GM19455 (cell line): ENCODE measurements around the gene GOLGA8Q.
"Not testable (repeated sequence)": the region's sequence is repeated elsewhere in the genome, so short reads cannot be mapped to it uniquely, and the experiment has no call there.

Experiments used
- ATAC-seq: cut with Tn5 transposase; IDR thresholded peaks from one replicate; pipeline ENCODE4 v1.9.1; 2021; ENCODE audit not compliant: unreplicated experiment

The GOLGA8Q gene

GRCh38 chr15:30551750-30552149 lies at the start of gene GOLGA8Q:
TSS of gene GOLGA8Q (plus strand) at chr15:30552050. CDS start at chr15:30552078, 28 bp downstream.
- ATAC-seq, result not testable (repeated sequence)

- ATAC-seq, result not testable (repeated sequence)
Observed at GRCh38 chr15:30502904-30503781, 48.7 kb upstream of the GOLGA8Q start.

- ATAC-seq, result not testable (repeated sequence)
Observed at GRCh38 chr15:30504162-30504843, 47.5 kb upstream of the GOLGA8Q start.

GRCh38 chr15:30514545-30514944 lies 37.3 kb upstream of the GOLGA8Q start:
- ATAC-seq, result not testable (repeated sequence)

GRCh38 chr15:30523453-30524243 lies 28.2 kb upstream of the GOLGA8Q start:
- not testable (repeated sequence) for ATAC-seq

- ATAC-seq, result not testable (repeated sequence)
Observed at GRCh38 chr15:30525912-30526311, 25.9 kb upstream of the GOLGA8Q start.

GRCh38 chr15:30529049-30529448 lies 22.8 kb upstream of the GOLGA8Q start:
- not testable (repeated sequence) for ATAC-seq

GRCh38 chr15:30566949-30567348 lies 15.1 kb downstream of the GOLGA8Q start:
- not testable (repeated sequence) for ATAC-seq

- not testable (repeated sequence) for ATAC-seq
Observed at GRCh38 chr15:30573012-30573491, 21.2 kb downstream of the GOLGA8Q start.

GRCh38 chr15:30579394-30579970 lies 27.6 kb downstream of the GOLGA8Q start:
- not testable (repeated sequence) for ATAC-seq

- ATAC-seq, result not testable (repeated sequence)
Observed at GRCh38 chr15:30580716-30581115, 28.9 kb downstream of the GOLGA8Q start.

GRCh38 chr15:30598953-30599352 lies 47.1 kb downstream of the GOLGA8Q start:
- not testable (repeated sequence) for ATAC-seq

- ATAC-seq, result not testable (repeated sequence)
Observed at GRCh38 chr15:30603796-30604195, 51.9 kb downstream of the GOLGA8Q start, which contains the start of gene GOLGA8H. TSS of gene GOLGA8H (plus strand) at chr15:30604028. CDS start at chr15:30604126, 98 bp downstream.
